ENCODE results near the gene RGPD8. TPM values are rescaled to one million over a fixed set of nuclear protein-coding genes. Genes with fewer than 3 reads are reported as not detected.

RGPD8 gene
- total RNA-seq, 2 experiments from 2014 or later: not detected

DNA sequence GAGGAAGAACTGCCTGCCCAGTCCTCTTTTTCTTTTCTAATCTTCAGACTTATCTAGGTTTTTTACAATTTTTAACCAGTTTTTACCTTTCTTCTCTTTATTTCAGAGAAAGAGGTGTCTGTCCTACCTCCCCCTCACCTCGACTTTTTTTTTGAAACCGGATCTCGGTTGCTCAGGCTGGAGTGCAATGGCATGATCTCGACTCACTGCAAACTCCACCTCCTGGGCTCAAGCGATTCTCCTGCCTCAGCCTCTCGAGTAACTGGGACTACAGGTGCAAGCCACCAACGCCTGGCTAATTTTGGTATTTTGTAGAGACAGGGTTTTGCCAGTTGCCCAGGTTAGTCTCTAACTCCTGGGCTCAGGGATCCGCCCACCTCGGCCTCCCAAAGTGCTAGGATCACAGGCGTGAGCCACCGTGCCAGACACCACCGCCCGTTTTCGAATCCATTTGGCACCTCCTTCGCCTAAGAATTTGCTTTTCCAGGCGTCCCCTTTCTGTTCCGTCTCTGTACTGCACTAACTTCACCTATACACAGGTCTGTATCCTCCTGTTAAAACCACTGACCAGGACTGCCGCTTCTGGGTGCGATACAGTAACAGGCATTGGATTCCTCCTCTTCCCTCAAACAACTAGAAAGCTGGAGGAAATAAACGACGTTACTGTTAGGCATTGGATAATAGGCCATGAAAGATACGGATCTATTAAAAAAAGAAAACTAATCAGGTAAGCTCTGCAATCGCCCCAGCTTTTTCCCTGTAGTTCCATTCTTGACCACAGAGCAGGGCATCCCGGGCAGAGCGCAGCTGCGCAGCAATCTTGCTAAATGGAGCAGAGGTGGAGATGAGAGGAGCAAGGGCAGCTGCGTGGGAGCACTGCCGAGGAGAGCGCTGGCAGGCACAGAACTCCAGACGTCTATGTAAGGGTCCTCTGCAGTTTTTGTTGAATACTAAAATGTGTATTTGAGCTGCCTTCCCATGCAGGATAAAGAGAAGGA lies 88.1 kb downstream of the RGPD8 start:
- intact Hi-C loops (cut with micrococcal nuclease; ENCODE audit: unreplicated experiment): no loop called here
- Histone ChIP-seq H2AFZ (ENCODE audit: low read length) (no peak overlapping the region), H3K4me3 (ENCODE audit: low read depth, low read length, poor library complexity, severe bottlenecking) (no peak overlapping the region), H3K4me1 (ENCODE audit: insufficient read depth, low read length, poor library complexity, severe bottlenecking) (no peaks in the 10 kb centered on the region), H4K20me1 (ENCODE audit: insufficient read depth, low read length) (no peaks in the 10 kb centered on the region), H3K9me2 (ENCODE audit: insufficient read depth, low read length) (no peaks in the 10 kb centered on the region), H3K9me3 (ENCODE audit: low read length) (no peaks in the 10 kb centered on the region), H3K79me2 (ENCODE audit: insufficient read depth, low read depth, low read length) (no peaks in the 10 kb centered on the region), H3K27ac (ENCODE audit: low read depth, low read length, poor library complexity, severe bottlenecking) (no peak overlapping the region), H3K4me2 (ENCODE audit: low read length) (no peak overlapping the region), H3K36me3 (ENCODE audit: insufficient read depth, low read length) (no peaks in the 10 kb centered on the region)
- POLR2A ChIA-PET: interaction anchor here (0.6 kb wide), 1 partner anchor 97 kb away, joined by 3 read pairs; no protein-coding TSS in a partner anchor
- TF ChIP-seq CTCF (conservative IDR thresholded peaks at IDR 0.05; ENCODE audit: low read length): no peak
- no peak for DNase-seq (ENCODE audit: low spot score)
- no TSS peak for BruUV-seq (replicated peaks)
- CTCF ChIA-PET (ENCODE audit: unreplicated experiment): no interaction called here

DNA sequence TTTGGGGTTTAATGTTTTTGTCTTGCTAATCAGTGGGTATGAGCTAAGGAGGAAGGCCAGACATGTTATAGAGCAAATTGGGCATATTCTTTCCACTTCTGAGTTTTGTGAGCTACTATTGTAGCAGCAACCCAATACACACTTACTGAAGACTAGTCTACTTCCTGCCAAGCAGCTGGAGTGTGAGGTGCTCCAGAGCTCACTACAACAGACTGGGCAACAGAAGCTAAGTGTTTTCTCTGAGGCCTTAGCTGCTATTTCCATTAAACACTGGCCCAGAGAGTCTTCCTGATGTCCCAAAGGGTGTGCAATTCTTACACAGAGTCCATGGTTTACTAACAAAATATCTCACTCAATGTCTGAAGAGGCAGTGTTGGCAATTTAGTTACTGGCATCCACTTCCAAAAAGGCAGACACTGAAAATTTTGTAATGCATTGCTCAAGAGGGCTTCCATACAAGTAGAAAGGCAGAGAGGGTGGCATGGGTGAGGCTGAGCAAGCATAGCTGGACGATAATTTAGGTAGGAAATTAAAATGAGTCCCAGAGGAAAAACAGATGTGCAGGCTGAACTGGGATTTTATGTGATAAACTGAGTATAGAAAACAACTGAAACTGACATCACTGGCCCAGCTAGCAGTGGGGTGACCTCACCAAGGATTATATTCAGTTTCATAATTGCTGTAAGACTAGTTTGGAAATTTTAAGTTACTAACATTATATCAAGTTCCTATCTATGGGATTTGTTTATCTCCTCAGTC lies 89.4 kb downstream of the RGPD8 start:
- POLR2A ChIA-PET: interaction anchor here (0.6 to 0.7 kb wide), 2 partner anchors 118 to 140 kb away, joined by 3 to 5 read pairs; no protein-coding TSS in a partner anchor
- no peaks in the 10 kb centered on the region for H3K9me3 ChIP-seq (ENCODE audit: low read length)
- no peaks in the 10 kb centered on the region for H4K20me1 ChIP-seq (ENCODE audit: insufficient read depth, low read length)
- no peak overlapping the region for H3K27ac ChIP-seq (ENCODE audit: low read depth, low read length, poor library complexity, severe bottlenecking)
- H3K4me3 ChIP-seq (ENCODE audit: low read depth, low read length, poor library complexity, severe bottlenecking): no peak overlapping the region
- H3K4me2 ChIP-seq (ENCODE audit: low read length): no peak overlapping the region
- BruUV-seq (replicated peaks): no TSS peak
- intact Hi-C loops (cut with micrococcal nuclease; ENCODE audit: unreplicated experiment): no loop called here
- H2AFZ ChIP-seq (ENCODE audit: low read length): peak overlapping the region; percentile 0; the same call in 1 of the 2 replicates
- H3K36me3 ChIP-seq (ENCODE audit: insufficient read depth, low read length): no peaks in the 10 kb centered on the region
- DNase-seq (ENCODE audit: low spot score): peak; percentile 2
- CTCF ChIA-PET (ENCODE audit: unreplicated experiment): no interaction called here
- H3K4me1 ChIP-seq (ENCODE audit: insufficient read depth, low read length, poor library complexity, severe bottlenecking): no peaks in the 10 kb centered on the region
- H3K79me2 ChIP-seq (ENCODE audit: insufficient read depth, low read depth, low read length): no peaks in the 10 kb centered on the region
- no peaks in the 10 kb centered on the region for H3K9me2 ChIP-seq (ENCODE audit: insufficient read depth, low read length)
- TF ChIP-seq CTCF (conservative IDR thresholded peaks at IDR 0.05; ENCODE audit: low read length) (no peak), EZH2phosphoT487 (IDR thresholded peaks at IDR 0.05; ENCODE audit: borderline replicate concordance, low read depth, low read length) (no peak)

All from OCI-LY7 (cell line).